HEK293 (cell line): Measurements from ENCODE around the gene KDM4C.
A peak's percentile ranks its signal among the peaks of the same experiment; 100 is the strongest.

Experiments
- CTCF ChIA-PET: fragments of 350-600 bp; formaldehyde crosslinking; extraction: SDS; loops from one replicate; lab custom pipeline; 2021; ENCODE audit warnings: antibody characterized with exemption; lab: Yijun Ruan, JAX
- POLR2A ChIA-PET: fragments of 300-600 bp; formaldehyde crosslinking; extraction: SDS; loops from one replicate; lab custom pipeline; 2020; ENCODE audit warnings: antibody characterized with exemption, inconsistent platforms; lab: Yijun Ruan, JAX
- H3K27ac ChIP-seq: fragments of 200-500 bp; sonication (Bioruptor generic); 2 replicates; pipeline ENCODE4 v1.5.1; 2014; ENCODE audit warnings: low read depth, low read length, control low read depth, inconsistent platforms; ENCODE audit errors: extremely low read depth
- H3K36me3 ChIP-seq, 2 experiments: fragments of 200-500 bp in 1 of 2; sonication (Bioruptor generic) in 1 of 2; 1 replicate in 1 of 2; 2 replicates in 1 of 2; pipeline ENCODE4 v1.5.1; 2014 to 2017; ENCODE audit warnings: inconsistent platforms in 2 of 2, low read length in 2 of 2; ENCODE audit not compliant: control insufficient read depth in 2 of 2, insufficient read depth in 1 of 2
- H3K4me1 ChIP-seq: fragments of 200-500 bp; sonication (Bioruptor generic); 2 replicates; pipeline ENCODE4 v1.5.1; 2014; ENCODE audit warnings: mild to moderate bottlenecking, low read length, inconsistent platforms; ENCODE audit not compliant: control insufficient read depth, insufficient read depth
- H3K4me3 ChIP-seq: 2 replicates; pipeline ENCODE4 v1.5.1; 2011; ENCODE audit warnings: low read depth, mild to moderate bottlenecking, control low read depth, low read length, moderate library complexity
- H3K9me3 ChIP-seq: fragments of 200-500 bp; sonication (Bioruptor generic); 2 replicates; pipeline ENCODE4 v1.5.1; 2014; ENCODE audit warnings: low read depth, low read length, inconsistent platforms; ENCODE audit not compliant: control insufficient read depth, insufficient read depth
- ELK4 ChIP-seq: IDR thresholded peaks from 2 replicates; pipeline ENCODE4 v1.6.1; 2011; ENCODE audit warnings: mild to moderate bottlenecking, low read depth, low read length, borderline replicate concordance
- KLF1 ChIP-seq: fragments of 450-650 bp; formaldehyde crosslinking; IDR thresholded peaks from 2 replicates; pipeline ENCODE4 v1.5.1; 2016; ENCODE audit warnings: missing biosample characterization, missing genetic modification characterization
- OVOL3 ChIP-seq: fragments of 450-650 bp; formaldehyde crosslinking; IDR thresholded peaks from 2 replicates; pipeline ENCODE4 v1.5.1; 2016; ENCODE audit warnings: missing biosample characterization, missing genetic modification characterization
- PRDM4 ChIP-seq: fragments of 450-650 bp; formaldehyde crosslinking; IDR thresholded peaks from 2 replicates; pipeline ENCODE4 v1.5.1; 2017; ENCODE audit warnings: missing biosample characterization, missing genetic modification characterization
- ZBTB11 ChIP-seq: fragments of 450-650 bp; formaldehyde crosslinking; conservative IDR thresholded peaks from 2 replicates; pipeline ENCODE4 v1.5.1; 2016; ENCODE audit warnings: low read depth, missing biosample characterization, missing genetic modification characterization
- ZFHX2 ChIP-seq: fragments of 450-650 bp; formaldehyde crosslinking; conservative IDR thresholded peaks from 2 replicates; pipeline ENCODE4 v1.5.1; 2016; ENCODE audit warnings: missing biosample characterization, missing genetic modification characterization
- ZFP69B ChIP-seq: fragments of 450-650 bp; formaldehyde crosslinking; IDR thresholded peaks from 2 replicates; pipeline ENCODE4 v1.5.1; 2016; ENCODE audit warnings: missing biosample characterization, missing genetic modification characterization
- ZIC2 ChIP-seq: fragments of 450-650 bp; formaldehyde crosslinking; IDR thresholded peaks from 2 replicates; pipeline ENCODE4 v1.5.1; 2016; ENCODE audit warnings: missing biosample characterization, missing genetic modification characterization
- ZNF214 ChIP-seq: fragments of 450-650 bp; formaldehyde crosslinking; IDR thresholded peaks from 2 replicates; pipeline ENCODE4 v1.5.1; 2017; ENCODE audit warnings: missing biosample characterization, mild to moderate bottlenecking, missing genetic modification characterization, borderline replicate concordance
- ZNF426 ChIP-seq: fragments of 450-650 bp; formaldehyde crosslinking; IDR thresholded peaks from 2 replicates; pipeline ENCODE4 v1.5.1; 2017; ENCODE audit warnings: missing biosample characterization, missing genetic modification characterization, mild to moderate bottlenecking, inconsistent platforms, moderate library complexity
- ZNF449 ChIP-seq: fragments of 450-650 bp; formaldehyde crosslinking; IDR thresholded peaks from 2 replicates; pipeline ENCODE4 v1.5.1; 2017; ENCODE audit warnings: missing biosample characterization, mild to moderate bottlenecking, missing genetic modification characterization, moderate library complexity
- ZNF48 ChIP-seq: fragments of 450-650 bp; formaldehyde crosslinking; IDR thresholded peaks from 2 replicates; pipeline ENCODE4 v1.5.1; 2016; ENCODE audit warnings: missing biosample characterization, missing genetic modification characterization
- ZNF747 ChIP-seq: fragments of 450-650 bp; formaldehyde crosslinking; IDR thresholded peaks from 2 replicates; pipeline ENCODE4 v1.5.1; 2016; ENCODE audit warnings: missing biosample characterization, missing genetic modification characterization
- ZNF76 ChIP-seq: fragments of 450-650 bp; formaldehyde crosslinking; IDR thresholded peaks from 2 replicates; pipeline ENCODE4; 2016; ENCODE audit warnings: low read depth, missing biosample characterization, missing genetic modification characterization, borderline replicate concordance
- ZNF768 ChIP-seq: fragments of 450-650 bp; formaldehyde crosslinking; IDR thresholded peaks from 2 replicates; pipeline ENCODE4 v1.5.1; 2018; ENCODE audit warnings: missing biosample characterization, mild to moderate bottlenecking, missing genetic modification characterization
- ZSCAN4 ChIP-seq: fragments of 450-650 bp; formaldehyde crosslinking; IDR thresholded peaks from 2 replicates; pipeline ENCODE4 v1.5.1; 2017; ENCODE audit warnings: missing biosample characterization, missing genetic modification characterization
- ZSCAN5A ChIP-seq: fragments of 450-650 bp; formaldehyde crosslinking; IDR thresholded peaks from 2 replicates; pipeline ENCODE4 v1.5.1; 2016; ENCODE audit warnings: missing biosample characterization, missing genetic modification characterization

KDM4C gene

GRCh38 chr9:7125231-7125630, 367.5 kb downstream of the KDM4C start:
- Histone ChIP-seq H3K27ac (no peak overlapping the region), H3K4me3 (no peak overlapping the region), H3K9me3 (no peaks in the 10 kb centered on the region), H3K36me3 (peaks cover 0 to 3% of the 10 kb centered on the region in 2 experiments; a peak in 1 of 3 replicates), H3K4me1 (no peaks in the 10 kb centered on the region)
- TF ChIP-seq ZNF48 (tag by site-specific recombination), result no peak
- no peak for TF ChIP-seq ELK4
- TF ChIP-seq ZNF214 (tag by site-specific recombination), result no peak
- no peak for TF ChIP-seq ZNF426 (tag by site-specific recombination)
- TF ChIP-seq ZSCAN4 (tag by site-specific recombination), result no peak
- CTCF ChIA-PET, result no interaction called here
- POLR2A ChIA-PET, result no interaction called here

- ChIA-PET POLR2A (no interaction called here), CTCF (no interaction called here)
- Histone ChIP-seq H3K27ac (no peak overlapping the region), H3K4me1 (no peaks in the 10 kb centered on the region), H3K4me3 (no peak overlapping the region), H3K36me3 (peaks cover 0 to 3% of the 10 kb centered on the region in 2 experiments; a peak in 1 of 3 replicates), H3K9me3 (no peaks in the 10 kb centered on the region)
- TF ChIP-seq ZBTB11 (tag by site-specific recombination), result no peak
- TF ChIP-seq ZIC2, result peak; percentile 76
These were observed 371.6 kb downstream of the KDM4C start for GRCh38 chr9:7129391-7129790.

- POLR2A ChIA-PET, result no interaction called here
- Histone ChIP-seq H3K4me3 (no peak overlapping the region), H3K9me3 (no peaks in the 10 kb centered on the region), H3K4me1 (no peaks in the 10 kb centered on the region), H3K27ac (no peak overlapping the region), H3K36me3 (peaks cover 0 to 3% of the 10 kb centered on the region in 2 experiments; a peak in 1 of 3 replicates)
- CTCF ChIA-PET, result no interaction called here
- TF ChIP-seq ZNF768 (tag by site-specific recombination) (no peak), ZFHX2 (no peak), ZNF76 (no peak), PRDM4 (tag by site-specific recombination) (no peak), KLF1 (tag by site-specific recombination) (no peak), ZNF449 (tag by site-specific recombination) (no peak), ZNF747 (tag by site-specific recombination) (no peak), ZSCAN5A (tag by site-specific recombination) (no peak), ZFP69B (tag by site-specific recombination) (no peak), OVOL3 (tag by site-specific recombination) (no peak)
These were observed 372.6 kb downstream of the KDM4C start for GRCh38 chr9:7130266-7130820.
